ENCODE results near the gene TUB.

GRCh38 chr11:8138526-8138925, 57.5 kb downstream of the TUB start:
- TF ChIP-seq PAXIP1 (CRISPR knock-in tag; conservative IDR thresholded peaks at IDR 0.05) (no peak), RFX5 (IDR thresholded peaks at IDR 0.05; ENCODE audit: low read depth, low read length) (no peak)

All from HepG2 (cell line).